IMR-90 (cell line): ENCODE data around the gene FEN1. TPM values are rescaled to one million over a fixed set of nuclear protein-coding genes. Genes with fewer than 3 reads are reported as not detected.

ENCODE experiments used
- ATAC-seq: fragments of 200-7000 bp; cut with Tn5 transposase; 2 replicates; pipeline ENCODE4 v1.9.1; 2020; ENCODE audit warnings: low read depth, mild to moderate bottlenecking, moderate library complexity
- BruUV-seq: library from RNA; stranded (reverse); fragments of 400-500 nt; replicated peaks from 2 replicates; lab custom pipeline; 2021; lab: Mats Ljungman, UMichigan
- CTCF ChIA-PET: fragments of 300-600 bp; formaldehyde crosslinking; extraction: SDS; loops from one replicate; lab custom pipeline; 2021; ENCODE audit warnings: antibody characterized with exemption; lab: Yijun Ruan, JAX
- POLR2A ChIA-PET: fragments of 300-600 bp; sonication (Branson Sonifier 250); formaldehyde crosslinking; loops from one replicate; lab custom pipeline; 2022; ENCODE audit warnings: antibody characterized with exemption; ENCODE audit not compliant: unreplicated experiment; lab: Charles Lee
- DNase-seq: peaks from one replicate; pipeline ENCODE4 v3.0.0; 2013
- H2AFZ ChIP-seq: replicated peaks from 2 replicates; pipeline ENCODE3; 2013; ENCODE audit warnings: low read length, mild to moderate bottlenecking; ENCODE audit not compliant: poor library complexity
- H2AK5ac ChIP-seq: 2 replicates; pipeline ENCODE4 v1.6.1; 2013; ENCODE audit warnings: low read depth, low read length, inconsistent platforms
- H2AK9ac ChIP-seq: replicated peaks from 2 replicates; pipeline ENCODE3; 2013; ENCODE audit warnings: mild to moderate bottlenecking, low read depth, low read length, moderate library complexity; ENCODE audit not compliant: poor library complexity
- H2BK120ac ChIP-seq: 2 replicates; pipeline ENCODE4 v1.6.1; 2013; ENCODE audit warnings: low read depth, low read length, inconsistent platforms
- H2BK15ac ChIP-seq: 3 replicates; pipeline ENCODE4 v1.6.1; 2013; ENCODE audit warnings: low read depth, low read length, inconsistent platforms
- H2BK20ac ChIP-seq: 2 replicates; pipeline ENCODE4 v1.6.1; 2013; ENCODE audit warnings: low read depth, mild to moderate bottlenecking, inconsistent platforms, low read length, moderate library complexity
- H2BK5ac ChIP-seq: 2 replicates; pipeline ENCODE4 v1.6.1; 2013; ENCODE audit warnings: mild to moderate bottlenecking, low read depth, low read length, inconsistent platforms; ENCODE audit not compliant: poor library complexity, severe bottlenecking
- H3K14ac ChIP-seq: replicated peaks from 2 replicates; pipeline ENCODE4 v1.6.1; 2013; ENCODE audit warnings: low read depth, low read length, inconsistent platforms
- H3K18ac ChIP-seq: 2 replicates; pipeline ENCODE4 v1.6.1; 2013; ENCODE audit warnings: low read depth, low read length, control low read depth
- H3K23ac ChIP-seq: 2 replicates; pipeline ENCODE4 v1.6.1; 2013; ENCODE audit warnings: low read depth, low read length, inconsistent platforms
- H3K27ac ChIP-seq: 2 replicates; pipeline ENCODE4 v1.5.1; 2013; ENCODE audit warnings: mild to moderate bottlenecking, control low read depth, low read length; ENCODE audit not compliant: insufficient read depth
- H3K27me3 ChIP-seq: 2 replicates; pipeline ENCODE4 v1.6.1; 2013; ENCODE audit warnings: low read length; ENCODE audit not compliant: control insufficient read depth, insufficient read depth
- H3K36me3 ChIP-seq: 2 replicates; pipeline ENCODE4 v1.6.1; 2013; ENCODE audit warnings: low read length, mixed read lengths; ENCODE audit not compliant: control insufficient read depth, insufficient read depth
- H3K4ac ChIP-seq: 2 replicates; pipeline ENCODE4 v1.6.1; 2013; ENCODE audit warnings: low read depth, low read length, inconsistent platforms
- H3K4me1 ChIP-seq: 2 replicates; pipeline ENCODE4 v1.6.1; 2013; ENCODE audit warnings: low read length, mixed read lengths; ENCODE audit not compliant: control insufficient read depth, insufficient read depth
- H3K4me2 ChIP-seq: 2 replicates; pipeline ENCODE4 v1.6.1; 2013; ENCODE audit warnings: low read depth, mild to moderate bottlenecking, control low read depth, low read length, moderate library complexity
- H3K4me3 ChIP-seq: 2 replicates; pipeline ENCODE4 v1.5.1; 2013; ENCODE audit warnings: low read depth, mild to moderate bottlenecking, control low read depth, low read length, moderate library complexity; ENCODE audit not compliant: insufficient read depth
- H3K56ac ChIP-seq: 2 replicates; pipeline ENCODE4 v1.6.1; 2013; ENCODE audit warnings: low read length, inconsistent platforms; ENCODE audit not compliant: insufficient read depth; ENCODE audit errors: extremely low read depth
- H3K79me1 ChIP-seq, 2 experiments: 2 replicates each; pipeline ENCODE4 v1.6.1; 2013; ENCODE audit warnings: low read length in 2 of 2, inconsistent platforms in 1 of 2, low read depth in 1 of 2
- H3K9ac ChIP-seq: 2 replicates; pipeline ENCODE4 v1.6.1; 2013; ENCODE audit warnings: low read depth, low read length, control low read depth
- H3K9me1 ChIP-seq: 2 replicates; pipeline ENCODE4 v1.6.1; 2013; ENCODE audit warnings: low read length, inconsistent platforms; ENCODE audit not compliant: insufficient read depth
- H3K9me3 ChIP-seq: 2 replicates; pipeline ENCODE4 v1.6.1; 2013; ENCODE audit warnings: low read length; ENCODE audit not compliant: control insufficient read depth, insufficient read depth
- H4K20me1 ChIP-seq: 2 replicates; pipeline ENCODE4 v1.6.1; 2013; ENCODE audit warnings: low read length, inconsistent platforms; ENCODE audit not compliant: insufficient read depth
- H4K5ac ChIP-seq: 2 replicates; pipeline ENCODE4 v1.6.1; 2013; ENCODE audit warnings: mild to moderate bottlenecking, low read depth, low read length, control low read depth
- H4K8ac ChIP-seq, 2 experiments: 2 replicates each; pipeline ENCODE4 v1.6.1; 2013; ENCODE audit warnings: low read depth in 2 of 2, low read length in 2 of 2, control low read depth in 1 of 2, inconsistent platforms in 1 of 2
- H4K91ac ChIP-seq: 2 replicates; pipeline ENCODE4 v1.6.1; 2013; ENCODE audit warnings: low read depth, low read length, inconsistent platforms; ENCODE audit not compliant: insufficient read depth
- MAFK ChIP-seq: IDR thresholded peaks from 2 replicates; pipeline ENCODE4 v1.6.1; 2012; ENCODE audit warnings: low read depth, low read length, improper control_type of control experiment
- MXI1 ChIP-seq: IDR thresholded peaks from 2 replicates; pipeline ENCODE4 v1.6.1; 2012; ENCODE audit warnings: low read depth, mild to moderate bottlenecking, low read length, moderate library complexity, borderline replicate concordance
- NFE2L2 ChIP-seq: fragments of 150-350 bp; IDR thresholded peaks from 2 replicates; pipeline ENCODE4 v1.6.1; 2016; ENCODE audit warnings: low read depth, mild to moderate bottlenecking, low read length
- RAD21 ChIP-seq: IDR thresholded peaks from 2 replicates; pipeline ENCODE4 v1.6.1; 2012; ENCODE audit warnings: low read length, improper control_type of control experiment
- WGBS, 2 experiments: methylation state at CpG; one replicate each; pipeline versions ENCODE4 v1.1.5 to v1.1.7; 2013; ENCODE audit warnings: missing lambda C conversion rate in 2 of 2; ENCODE audit not compliant: insufficient read length in 1 of 2; ENCODE audit errors: extremely low coverage in 2 of 2; 5-methylcytosine and 5-hydroxymethylcytosine counted together
- dilution Hi-C: fragments of 300-500 bp; cut with HindIII; formaldehyde crosslinking; loops from one replicate; pipeline ENCODE4 v1.14.3; 2018; ENCODE audit warnings: low sequenced_read_pairs; ENCODE audit not compliant: unreplicated experiment
- in situ Hi-C: fragments of 300-500 bp; cut with MboI; formaldehyde crosslinking; loops from 3 replicates; pipeline ENCODE4 v1.14.3; 2019; ENCODE audit warnings: low sequenced_read_pairs, inconsistent platforms, mixed read lengths
- intact Hi-C: fragments of 100-400 bp; cut with micrococcal nuclease; formaldehyde crosslinking; loops from 2 replicates; pipeline ENCODE4 v1.10.0; 2022
- polyA plus RNA-seq, 3 experiments: library from polyadenylated mRNA; depleted of rRNA; stranded (reverse); fragments of >200 nt; gene quantifications; 2 replicates each; pipeline ENCODE4 v1.2.3, GENCODE V29; 2012; ENCODE audit warnings: low replicate concordance in 1 of 3
- total RNA-seq: library from RNA; depleted of rRNA; stranded (reverse); fragments of >200 nt; gene quantifications from 2 replicates; pipeline ENCODE4 v1.2.3, GENCODE V29; 2012
- TF ChIP-seq, protein P1 (sequence below): conservative IDR thresholded peaks from 2 replicates; pipeline ENCODE4 v1.5.1; 2012; ENCODE audit warnings: mild to moderate bottlenecking, low read depth, low read length, improper control_type of control experiment
- TF ChIP-seq, protein P2 (sequence below): fragments of 150-350 bp; IDR thresholded peaks from 2 replicates; pipeline ENCODE4 v1.6.1; 2016; ENCODE audit warnings: low read depth, mild to moderate bottlenecking, low read length, moderate library complexity, borderline replicate concordance

The FEN1 gene
- total and polyA plus RNA-seq, 2 of the 4 experiments (the other 2 are of a cell fraction) = 23.0 to 41.9 TPM

DNA sequence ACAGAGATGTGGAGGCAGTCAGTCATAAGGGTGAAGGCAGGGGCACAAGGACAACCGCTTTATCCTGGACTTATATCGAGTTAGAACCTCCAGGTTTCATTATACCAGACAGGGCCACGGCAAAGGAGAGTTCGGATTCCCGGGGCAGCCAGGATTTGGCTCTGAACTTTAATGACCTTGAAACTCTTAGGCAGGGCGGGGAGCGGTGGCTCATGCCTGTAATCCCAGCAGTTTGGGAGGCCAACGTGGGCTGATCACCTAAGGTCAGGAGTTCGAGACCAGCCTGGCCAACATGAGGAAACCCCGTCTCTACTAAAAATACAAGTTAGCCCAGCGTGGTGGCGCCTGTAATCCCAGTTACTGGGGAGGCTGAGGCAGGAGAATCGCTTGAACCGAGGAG, 41.3 kb upstream of the FEN1 start:
- Histone ChIP-seq H3K23ac (no peak overlapping the region), H4K8ac (no peak overlapping the region), H3K9me1 (no peaks in the 10 kb centered on the region), H4K5ac (no peak overlapping the region), H2AFZ (no peak overlapping the region), H3K18ac (no peak overlapping the region), H4K20me1 (no peaks in the 10 kb centered on the region), H3K4ac (no peak overlapping the region), H3K9ac (no peak overlapping the region), H2AK9ac (peak overlapping the region; percentile 19), H2BK20ac (no peak overlapping the region), H2BK5ac (no peak overlapping the region), H4K91ac (no peak overlapping the region), H3K36me3 (no peaks in the 10 kb centered on the region), H3K9me3 (no peaks in the 10 kb centered on the region), H3K4me2 (no peak overlapping the region), H3K56ac (no peak overlapping the region), H2BK15ac (no peak overlapping the region), H3K79me1 (no peaks in the 10 kb centered on the region), H3K27ac (no peak overlapping the region), H2AK5ac (no peak overlapping the region), H3K4me1 (peaks cover 11% of the 10 kb centered on the region), H3K27me3 (peaks cover 3% of the 10 kb centered on the region; the same call in 1 of the 2 replicates), H3K14ac (no peak overlapping the region), H3K4me3 (no peak overlapping the region), H2BK120ac (no peak overlapping the region)
- DNase-seq (no peak), ATAC-seq (no peak)
- ChIA-PET POLR2A (no interaction called here), CTCF (interaction anchor here (0.7 kb wide), 1 partner anchor 37 kb away, joined by 3 read pairs; no protein-coding TSS in a partner anchor)
- no TSS peak for BruUV-seq
- in situ Hi-C loops = no loop called here
- dilution Hi-C loops = no loop called here
- intact Hi-C loops = no loop called here
- no peak for TF ChIP-seq RAD21
- TF ChIP-seq, protein P1, sequence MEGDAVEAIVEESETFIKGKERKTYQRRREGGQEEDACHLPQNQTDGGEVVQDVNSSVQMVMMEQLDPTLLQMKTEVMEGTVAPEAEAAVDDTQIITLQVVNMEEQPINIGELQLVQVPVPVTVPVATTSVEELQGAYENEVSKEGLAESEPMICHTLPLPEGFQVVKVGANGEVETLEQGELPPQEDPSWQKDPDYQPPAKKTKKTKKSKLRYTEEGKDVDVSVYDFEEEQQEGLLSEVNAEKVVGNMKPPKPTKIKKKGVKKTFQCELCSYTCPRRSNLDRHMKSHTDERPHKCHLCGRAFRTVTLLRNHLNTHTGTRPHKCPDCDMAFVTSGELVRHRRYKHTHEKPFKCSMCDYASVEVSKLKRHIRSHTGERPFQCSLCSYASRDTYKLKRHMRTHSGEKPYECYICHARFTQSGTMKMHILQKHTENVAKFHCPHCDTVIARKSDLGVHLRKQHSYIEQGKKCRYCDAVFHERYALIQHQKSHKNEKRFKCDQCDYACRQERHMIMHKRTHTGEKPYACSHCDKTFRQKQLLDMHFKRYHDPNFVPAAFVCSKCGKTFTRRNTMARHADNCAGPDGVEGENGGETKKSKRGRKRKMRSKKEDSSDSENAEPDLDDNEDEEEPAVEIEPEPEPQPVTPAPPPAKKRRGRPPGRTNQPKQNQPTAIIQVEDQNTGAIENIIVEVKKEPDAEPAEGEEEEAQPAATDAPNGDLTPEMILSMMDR = no peak
- TF ChIP-seq MAFK = no peak
- no peak for TF ChIP-seq NFE2L2
- TF ChIP-seq, protein P2, sequence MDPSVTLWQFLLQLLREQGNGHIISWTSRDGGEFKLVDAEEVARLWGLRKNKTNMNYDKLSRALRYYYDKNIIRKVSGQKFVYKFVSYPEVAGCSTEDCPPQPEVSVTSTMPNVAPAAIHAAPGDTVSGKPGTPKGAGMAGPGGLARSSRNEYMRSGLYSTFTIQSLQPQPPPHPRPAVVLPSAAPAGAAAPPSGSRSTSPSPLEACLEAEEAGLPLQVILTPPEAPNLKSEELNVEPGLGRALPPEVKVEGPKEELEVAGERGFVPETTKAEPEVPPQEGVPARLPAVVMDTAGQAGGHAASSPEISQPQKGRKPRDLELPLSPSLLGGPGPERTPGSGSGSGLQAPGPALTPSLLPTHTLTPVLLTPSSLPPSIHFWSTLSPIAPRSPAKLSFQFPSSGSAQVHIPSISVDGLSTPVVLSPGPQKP = no peak
- TF ChIP-seq MXI1 = no peak
- 95% methylated on average over 4 of the region's 14 CpGs; no CpG with 5 or more reads in 1 of the 2 experiments for WGBS, 2 experiments
